Panc1 (cell line): ENCODE results near the gene PPP1R15B. TPM values are rescaled to one million over a fixed set of nuclear protein-coding genes. Genes with fewer than 3 reads are reported as not detected.

ENCODE experiments used
- ATAC-seq: fragments of 200-7000 bp; cut with Tn5 transposase; 2 replicates; pipeline ENCODE4 v1.9.1; 2020; ENCODE audit warnings: mild to moderate bottlenecking, moderate library complexity
- Bru-seq: library from RNA; stranded (reverse); fragments of 400-500 nt; gene quantifications from one replicate; lab custom pipeline; 2021; lab: Mats Ljungman, UMichigan
- BruChase-seq, 2 experiments: library from RNA; stranded (reverse); fragments of 400-500 nt; gene quantifications; one replicate each; lab custom pipeline; 2021; lab: Mats Ljungman, UMichigan
- BruUV-seq: library from RNA; stranded (reverse); fragments of 400-500 nt; replicated peaks from 2 replicates; lab custom pipeline; 2021; lab: Mats Ljungman, UMichigan
- CTCF ChIA-PET: fragments of 300-600 bp; sonication (Branson Sonifier 250); formaldehyde crosslinking; loops from one replicate; lab custom pipeline; 2022; ENCODE audit warnings: antibody characterized with exemption; lab: Charles Lee
- POLR2A ChIA-PET: fragments of 300-600 bp; sonication (Branson Sonifier 250); formaldehyde crosslinking; loops from one replicate; lab custom pipeline; 2022; ENCODE audit warnings: antibody characterized with exemption; lab: Charles Lee
- DNase-seq: peaks from one replicate; pipeline ENCODE4 v3.0.0-alpha.2; 2010; ENCODE audit warnings: low read depth, low spot score
- H3K27ac ChIP-seq: 2 replicates; pipeline ENCODE4 v1.5.1; 2011; ENCODE audit warnings: mild to moderate bottlenecking, low read length, inconsistent platforms
- H3K27me3 ChIP-seq: fragments of 200-500 bp; sonication (Bioruptor generic); 2 replicates; pipeline ENCODE4 v1.6.0; 2014; ENCODE audit warnings: low read length, inconsistent platforms; ENCODE audit not compliant: control insufficient read depth, insufficient read depth
- H3K36me3 ChIP-seq: fragments of 200-500 bp; sonication (Bioruptor generic); 2 replicates; pipeline ENCODE4 v1.5.1; 2014; ENCODE audit warnings: inconsistent platforms, mild to moderate bottlenecking, low read length, moderate library complexity; ENCODE audit not compliant: control insufficient read depth, insufficient read depth
- H3K4me1 ChIP-seq: 2 replicates; pipeline ENCODE4 v1.5.1; 2011; ENCODE audit warnings: inconsistent platforms, mild to moderate bottlenecking, low read length, moderate library complexity; ENCODE audit not compliant: control insufficient read depth, insufficient read depth
- H3K4me3 ChIP-seq, 2 experiments: 2 replicates each; pipeline ENCODE4 v1.5.1; 2011 to 2012; ENCODE audit warnings: low read depth in 2 of 2, low read length in 2 of 2, mild to moderate bottlenecking in 2 of 2, inconsistent platforms in 1 of 2, moderate library complexity in 1 of 2
- H3K9me3 ChIP-seq: fragments of 200-500 bp; sonication (Bioruptor generic); 2 replicates; pipeline ENCODE4 v1.5.1; 2014; ENCODE audit warnings: low read depth, mild to moderate bottlenecking, inconsistent platforms, low read length, moderate library complexity; ENCODE audit not compliant: control insufficient read depth, insufficient read depth
- POLR2AphosphoS5 ChIP-seq: IDR thresholded peaks from 2 replicates; pipeline ENCODE4 v1.6.1; 2012; ENCODE audit warnings: mild to moderate bottlenecking, low read depth, low read length, moderate library complexity
- SIN3A ChIP-seq: IDR thresholded peaks from 2 replicates; pipeline ENCODE4 v1.6.1; 2012; ENCODE audit warnings: low read depth, mild to moderate bottlenecking, low read length, moderate library complexity, borderline replicate concordance; ENCODE audit not compliant: insufficient read depth
- TCF7L2 ChIP-seq: IDR thresholded peaks from 2 replicates; pipeline ENCODE4 v1.6.1; 2011; ENCODE audit warnings: mild to moderate bottlenecking, low read depth, low read length, inconsistent platforms
- in situ Hi-C: cut with HindIII; loops from 2 replicates; pipeline ENCODE4 v1.10.0; 2016; ENCODE audit warnings: low sequenced_read_pairs, low pct_unique_long_range_greater_than_20kb
- intact Hi-C: fragments of 100-400 bp; cut with micrococcal nuclease; formaldehyde crosslinking; loops from one replicate; pipeline ENCODE4 v1.10.0; 2022; ENCODE audit not compliant: unreplicated experiment
- long read RNA-seq: library from polyadenylated mRNA; unstranded; transcript quantifications from one replicate; pipeline ENCODE4 v2.0.0, GENCODE V29; 2021; ENCODE audit not compliant: unreplicated experiment
- polyA plus RNA-seq: library from polyadenylated mRNA; unstranded; fragments of >200 nt; gene quantifications from one replicate; pipeline ENCODE4 v1.2.1, GENCODE V29; 2012; ENCODE audit warnings: missing spikeins; ENCODE audit not compliant: insufficient read length
- total RNA-seq: library from RNA; stranded (reverse); gene quantifications from one replicate; pipeline ENCODE4 v1.2.1, GENCODE V29; 2021; ENCODE audit not compliant: unreplicated experiment
- TF ChIP-seq, protein P1 (sequence below), 2 experiments: IDR thresholded peaks; 2 replicates each; pipeline ENCODE4 v1.6.1; 2011 to 2012; ENCODE audit warnings: low read depth in 2 of 2, control low read depth in 1 of 2, low read length in 1 of 2, mild to moderate bottlenecking in 1 of 2, moderate library complexity in 1 of 2; ENCODE audit not compliant: insufficient read depth in 1 of 2
- TF ChIP-seq, protein P2 (sequence below): fragments of 450-650 bp; IDR thresholded peaks from 2 replicates; pipeline ENCODE4 v1.5.1; 2017; ENCODE audit warnings: mild to moderate bottlenecking

The PPP1R15B gene
- total RNA-seq, result 51.1 TPM
- polyA plus RNA-seq, result 14.8 TPM
- percentile 98 among the genes with signal in this experiment for Bru-seq, nascent RNA
- percentile 100 among the genes with signal in this experiment for BruChase-seq, experiment 1, labeled RNA remaining after a 2-hour chase
- percentile 96 among the genes with signal in this experiment for BruChase-seq, experiment 2, labeled RNA remaining after a 6-hour chase
- long read RNA-seq, full-length matches to known transcripts, result 30 of 48 reads
- long read RNA-seq, partial matches to known transcripts, result 0 of 48 reads
- long read RNA-seq, other reads (novel, unspliced or antisense), result 18 of 48 reads

DNA sequence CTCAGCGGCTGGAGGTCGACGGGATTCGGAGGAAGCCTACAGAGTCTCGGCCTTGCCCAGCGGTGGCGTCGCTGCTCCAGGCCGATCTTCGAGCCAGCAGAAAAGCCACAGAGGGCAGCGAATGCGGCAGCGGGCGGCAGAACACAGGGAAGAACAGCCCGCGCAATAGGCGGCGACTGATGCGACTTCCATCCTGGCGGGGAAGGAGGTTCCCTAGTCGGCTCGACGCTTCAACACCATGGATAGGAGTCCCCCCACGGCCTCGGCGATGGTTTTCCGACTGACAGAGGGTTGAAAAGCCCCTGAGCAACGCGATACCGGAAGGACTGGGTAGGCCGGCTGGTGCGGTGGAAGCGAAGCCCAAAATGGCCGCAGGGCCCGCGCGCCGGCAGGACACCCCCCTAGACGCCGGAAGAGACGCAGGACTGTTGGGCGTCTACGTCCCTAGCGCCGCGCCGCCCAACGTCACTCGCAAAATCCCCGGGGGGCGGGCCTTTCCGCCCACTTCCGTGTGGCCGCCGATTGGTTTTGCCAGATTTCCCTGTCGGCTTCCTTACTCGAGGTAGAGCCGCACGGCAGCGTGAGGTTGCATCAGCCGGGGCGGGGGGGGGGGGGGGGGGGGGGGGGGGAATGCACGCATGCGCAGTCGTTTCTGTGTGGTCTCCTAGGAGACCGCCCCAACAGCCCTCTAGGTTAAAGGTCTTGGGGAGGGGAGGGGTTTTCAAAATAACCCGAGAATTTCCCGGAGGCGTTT is at the start of gene PPP1R15B:
TSS of gene PPP1R15B (minus strand) at position 367 of the 754 bp plus-strand sequence. CDS start 406 bp downstream, outside the sequence.
- POLR2A ChIA-PET, result interaction anchor here (0.7 kb wide), 1 partner anchor 83 kb away, joined by 5 read pairs; no protein-coding TSS in a partner anchor
- H3K36me3 ChIP-seq, result peaks cover 17% of the 10 kb centered on the region
- intact Hi-C loops, result no loop called here

DNA sequence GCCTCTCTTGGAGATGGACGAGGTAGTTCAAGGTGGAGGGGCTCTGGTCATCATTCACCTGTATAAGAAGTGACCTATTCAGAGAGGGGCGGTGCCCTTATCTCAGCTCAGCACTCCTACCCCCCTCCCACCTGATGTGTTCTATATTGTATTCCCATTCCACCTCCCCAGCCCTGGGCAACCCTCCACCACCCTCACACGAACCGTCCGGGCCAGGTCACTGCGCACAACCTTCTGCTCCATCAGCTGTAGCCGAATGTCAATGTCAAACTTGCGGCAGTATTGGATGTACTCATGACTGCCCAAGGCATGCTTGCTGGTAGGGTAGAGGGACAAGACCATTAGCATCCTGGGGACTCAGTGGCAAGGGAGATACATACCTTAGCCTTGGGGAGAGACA is 48.7 kb upstream of the PPP1R15B start:
- CTCF ChIA-PET, result no interaction called here

More for the DNA sequence above, at the start of gene PPP1R15B:
- no peaks in the 10 kb centered on the region for H3K27me3 ChIP-seq
- peak within 1 kb of the TSS; percentile 82 to 99 for H3K4me3 ChIP-seq
- no TSS peak for BruUV-seq
- peaks cover 29% of the 10 kb centered on the region for H3K4me1 ChIP-seq
- H3K27ac ChIP-seq, result peak within 1 kb of the TSS; percentile 99
- TF ChIP-seq, protein P1, sequence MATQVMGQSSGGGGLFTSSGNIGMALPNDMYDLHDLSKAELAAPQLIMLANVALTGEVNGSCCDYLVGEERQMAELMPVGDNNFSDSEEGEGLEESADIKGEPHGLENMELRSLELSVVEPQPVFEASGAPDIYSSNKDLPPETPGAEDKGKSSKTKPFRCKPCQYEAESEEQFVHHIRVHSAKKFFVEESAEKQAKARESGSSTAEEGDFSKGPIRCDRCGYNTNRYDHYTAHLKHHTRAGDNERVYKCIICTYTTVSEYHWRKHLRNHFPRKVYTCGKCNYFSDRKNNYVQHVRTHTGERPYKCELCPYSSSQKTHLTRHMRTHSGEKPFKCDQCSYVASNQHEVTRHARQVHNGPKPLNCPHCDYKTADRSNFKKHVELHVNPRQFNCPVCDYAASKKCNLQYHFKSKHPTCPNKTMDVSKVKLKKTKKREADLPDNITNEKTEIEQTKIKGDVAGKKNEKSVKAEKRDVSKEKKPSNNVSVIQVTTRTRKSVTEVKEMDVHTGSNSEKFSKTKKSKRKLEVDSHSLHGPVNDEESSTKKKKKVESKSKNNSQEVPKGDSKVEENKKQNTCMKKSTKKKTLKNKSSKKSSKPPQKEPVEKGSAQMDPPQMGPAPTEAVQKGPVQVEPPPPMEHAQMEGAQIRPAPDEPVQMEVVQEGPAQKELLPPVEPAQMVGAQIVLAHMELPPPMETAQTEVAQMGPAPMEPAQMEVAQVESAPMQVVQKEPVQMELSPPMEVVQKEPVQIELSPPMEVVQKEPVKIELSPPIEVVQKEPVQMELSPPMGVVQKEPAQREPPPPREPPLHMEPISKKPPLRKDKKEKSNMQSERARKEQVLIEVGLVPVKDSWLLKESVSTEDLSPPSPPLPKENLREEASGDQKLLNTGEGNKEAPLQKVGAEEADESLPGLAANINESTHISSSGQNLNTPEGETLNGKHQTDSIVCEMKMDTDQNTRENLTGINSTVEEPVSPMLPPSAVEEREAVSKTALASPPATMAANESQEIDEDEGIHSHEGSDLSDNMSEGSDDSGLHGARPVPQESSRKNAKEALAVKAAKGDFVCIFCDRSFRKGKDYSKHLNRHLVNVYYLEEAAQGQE (IDR thresholded peaks at IDR 0.05; ENCODE audit: insufficient read depth in 1 of 2, low read depth in 2 of 2, low read length in 1 of 2), result no peak
- TF ChIP-seq, protein P2, sequence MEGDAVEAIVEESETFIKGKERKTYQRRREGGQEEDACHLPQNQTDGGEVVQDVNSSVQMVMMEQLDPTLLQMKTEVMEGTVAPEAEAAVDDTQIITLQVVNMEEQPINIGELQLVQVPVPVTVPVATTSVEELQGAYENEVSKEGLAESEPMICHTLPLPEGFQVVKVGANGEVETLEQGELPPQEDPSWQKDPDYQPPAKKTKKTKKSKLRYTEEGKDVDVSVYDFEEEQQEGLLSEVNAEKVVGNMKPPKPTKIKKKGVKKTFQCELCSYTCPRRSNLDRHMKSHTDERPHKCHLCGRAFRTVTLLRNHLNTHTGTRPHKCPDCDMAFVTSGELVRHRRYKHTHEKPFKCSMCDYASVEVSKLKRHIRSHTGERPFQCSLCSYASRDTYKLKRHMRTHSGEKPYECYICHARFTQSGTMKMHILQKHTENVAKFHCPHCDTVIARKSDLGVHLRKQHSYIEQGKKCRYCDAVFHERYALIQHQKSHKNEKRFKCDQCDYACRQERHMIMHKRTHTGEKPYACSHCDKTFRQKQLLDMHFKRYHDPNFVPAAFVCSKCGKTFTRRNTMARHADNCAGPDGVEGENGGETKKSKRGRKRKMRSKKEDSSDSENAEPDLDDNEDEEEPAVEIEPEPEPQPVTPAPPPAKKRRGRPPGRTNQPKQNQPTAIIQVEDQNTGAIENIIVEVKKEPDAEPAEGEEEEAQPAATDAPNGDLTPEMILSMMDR, result no peak
- peak; percentile 95 for TF ChIP-seq POLR2AphosphoS5
- TF ChIP-seq SIN3A, result 0 out of 2 replicates have a peak, but pooled peaks have one; percentile 62
- TF ChIP-seq TCF7L2, result peak; percentile 46; the same call in 1 of the 2 replicates
- DNase-seq (peak; percentile 85), ATAC-seq (peak; percentile 92)
- in situ Hi-C loops, result no loop called here
- CTCF ChIA-PET, result no interaction called here
- no peaks in the 10 kb centered on the region for H3K9me3 ChIP-seq

More for the DNA sequence above, 48.7 kb upstream of the PPP1R15B start:
- TF ChIP-seq SIN3A, result no peak
- TF ChIP-seq POLR2AphosphoS5, result no peak
- TF ChIP-seq, protein P1 (IDR thresholded peaks at IDR 0.05; ENCODE audit: insufficient read depth in 1 of 2, low read depth in 2 of 2, low read length in 1 of 2), result no peak
- TF ChIP-seq, protein P2, result no peak
- TF ChIP-seq TCF7L2, result no peak
- DNase-seq (no peak), ATAC-seq (no peak)
- POLR2A ChIA-PET, result no interaction called here
- Histone ChIP-seq H3K27me3 (no peaks in the 10 kb centered on the region), H3K9me3 (no peaks in the 10 kb centered on the region), H3K36me3 (no peaks in the 10 kb centered on the region), H3K27ac (no peak overlapping the region), H3K4me3 (no peak overlapping the region), H3K4me1 (no peaks in the 10 kb centered on the region)
- intact Hi-C loops (no loop called here), in situ Hi-C loops (no loop called here)
- no TSS peak for BruUV-seq
